Cardiac muscle cell (in vitro differentiated cells and primary cell): ENCODE results near the gene C22orf39. TPM values are rescaled to one million over a fixed set of nuclear protein-coding genes. Genes with fewer than 3 reads are reported as not detected.
A peak's percentile ranks its signal among the peaks of the same experiment; 100 is the strongest.

Source experiments
- DNase-seq, 2 donors: peaks; one replicate each; pipeline versions ENCODE4 v3.0.0 to v3.0.0-alpha.2; 2010 to 2017; ENCODE audit warnings: low read depth in 1 of 2, low spot score in 1 of 2
- H3K27ac ChIP-seq: fragments of 200-600 bp; sonication (generic); 2 replicates; pipeline ENCODE4 v1.5.1; 2016
- H3K27me3 ChIP-seq: fragments of 200-600 bp; sonication (generic); 2 replicates; pipeline ENCODE4 v1.6.0; 2016; ENCODE audit warnings: control low read depth
- H3K36me3 ChIP-seq: fragments of 200-600 bp; sonication (generic); 2 replicates; pipeline ENCODE4 v1.5.1; 2016; ENCODE audit warnings: control low read depth
- H3K4me1 ChIP-seq: fragments of 200-600 bp; sonication (generic); 2 replicates; pipeline ENCODE4 v1.8.1; 2017; ENCODE audit warnings: low read depth, mild to moderate bottlenecking, mixed run types
- H3K4me3 ChIP-seq: fragments of 200-600 bp; sonication (generic); 2 replicates; pipeline ENCODE4 v1.5.1; 2016; ENCODE audit warnings: mild to moderate bottlenecking
- H3K9me3 ChIP-seq: fragments of 200-600 bp; sonication (generic); 2 replicates; pipeline ENCODE4 v1.5.1; 2017; ENCODE audit warnings: low read depth, mild to moderate bottlenecking, control low read depth
- CTCF ChIP-seq: IDR thresholded peaks from 2 replicates; pipeline ENCODE4 v1.5.1; 2012; ENCODE audit warnings: low read depth, mild to moderate bottlenecking, low read length
- polyA plus RNA-seq: library from polyadenylated mRNA; unstranded; fragments of >200 nt; fragmentation: Nextera tagmentation; extraction: Ambion mirVana; gene quantifications from 2 replicates; pipeline ENCODE4 v1.2.1, GENCODE V29; 2016
- total RNA-seq: library from RNA; depleted of rRNA; stranded (reverse); fragments of >200 nt; gene quantifications from 2 replicates; pipeline ENCODE4 v1.2.3, GENCODE V29; 2016

Gene C22orf39
- total and polyA plus RNA-seq, 2 experiments from 2014 or later, result 102 to 133 TPM

GRCh38 chr22:19478901-19479354 lies 31.4 kb upstream of the C22orf39 start, which contains the start of gene UFD1:
Gene UFD1 (minus strand): TSS chr22:19479193. CDS start chr22:19479085, 108 bp downstream.
- Histone ChIP-seq H3K27ac (peak within 1 kb of the TSS; percentile 97), H3K9me3 (no peaks in the 10 kb centered on the region), H3K27me3 (no peaks in the 10 kb centered on the region), H3K4me1 (peaks cover 5% of the 10 kb centered on the region), H3K4me3 (peak within 1 kb of the TSS; percentile 52), H3K36me3 (no peaks in the 10 kb centered on the region)
- peak; percentile 91 to 92 for DNase-seq
- no peak for TF ChIP-seq CTCF

GRCh38 chr22:19478045-19478900 lies 30.8 kb upstream of the C22orf39 start:
- H3K27ac ChIP-seq, result peak overlapping the region; percentile 97
- TF ChIP-seq CTCF, result no peak
- peak overlapping the region; percentile 52 for H3K4me3 ChIP-seq
- no peaks in the 10 kb centered on the region for H3K36me3 ChIP-seq
- peaks cover 5% of the 10 kb centered on the region for H3K4me1 ChIP-seq
- no peak for DNase-seq
- H3K27me3 ChIP-seq, result no peaks in the 10 kb centered on the region
- H3K9me3 ChIP-seq, result no peaks in the 10 kb centered on the region

GRCh38 chr22:19477321-19478044 lies 30.0 kb upstream of the C22orf39 start:
- Histone ChIP-seq H3K9me3 (no peaks in the 10 kb centered on the region), H3K27ac (no peak overlapping the region), H3K4me1 (peaks cover 5% of the 10 kb centered on the region), H3K27me3 (no peaks in the 10 kb centered on the region), H3K4me3 (peak overlapping the region; percentile 52), H3K36me3 (no peaks in the 10 kb centered on the region)
- peak; percentile 35 for TF ChIP-seq CTCF
- peak in 1 of 2 donors; percentile 33 for DNase-seq

GRCh38 chr22:19476023-19476422 lies 28.5 kb upstream of the C22orf39 start:
- no peak overlapping the region for H3K4me3 ChIP-seq
- no peak for DNase-seq
- H3K27ac ChIP-seq, result no peak overlapping the region
- H3K9me3 ChIP-seq, result no peaks in the 10 kb centered on the region
- no peaks in the 10 kb centered on the region for H3K27me3 ChIP-seq
- H3K4me1 ChIP-seq, result peaks cover 5% of the 10 kb centered on the region
- no peak for TF ChIP-seq CTCF
- H3K36me3 ChIP-seq, result peaks cover 9% of the 10 kb centered on the region

- Histone ChIP-seq H3K36me3 (peaks cover 27% of the 10 kb centered on the region), H3K4me3 (no peak overlapping the region), H3K27me3 (no peaks in the 10 kb centered on the region), H3K27ac (no peak overlapping the region), H3K4me1 (peaks cover 5% of the 10 kb centered on the region), H3K9me3 (no peaks in the 10 kb centered on the region)
- DNase-seq, result no peak
- TF ChIP-seq CTCF, result no peak
Observed at GRCh38 chr22:19473578-19473977, 26.1 kb upstream of the C22orf39 start.
